Coronary artery (tissue), 2 donors: Measurements from ENCODE around the gene PTMS.

ENCODE experiments used
- DNase-seq: peaks from one replicate; pipeline ENCODE4 v3.0.0-alpha.2; 2017; ENCODE audit warnings: low spot score
- H3K27ac ChIP-seq, 2 donors: fragments of 200-600 bp; sonication (generic); one replicate each; pipeline ENCODE4 v1.5.1; 2016 to 2019
- H3K4me3 ChIP-seq: fragments of 200-600 bp; sonication (generic); 2 replicates; pipeline ENCODE4 v1.5.1; 2016; ENCODE audit warnings: mild to moderate bottlenecking, moderate library complexity
- TF ChIP-seq, protein P1 (sequence below): fragments of 200-600 bp; sonication (generic); IDR thresholded peaks from one replicate; pipeline ENCODE4 v1.5.1; 2019; ENCODE audit warnings: antibody characterized with exemption

Gene PTMS

DNA sequence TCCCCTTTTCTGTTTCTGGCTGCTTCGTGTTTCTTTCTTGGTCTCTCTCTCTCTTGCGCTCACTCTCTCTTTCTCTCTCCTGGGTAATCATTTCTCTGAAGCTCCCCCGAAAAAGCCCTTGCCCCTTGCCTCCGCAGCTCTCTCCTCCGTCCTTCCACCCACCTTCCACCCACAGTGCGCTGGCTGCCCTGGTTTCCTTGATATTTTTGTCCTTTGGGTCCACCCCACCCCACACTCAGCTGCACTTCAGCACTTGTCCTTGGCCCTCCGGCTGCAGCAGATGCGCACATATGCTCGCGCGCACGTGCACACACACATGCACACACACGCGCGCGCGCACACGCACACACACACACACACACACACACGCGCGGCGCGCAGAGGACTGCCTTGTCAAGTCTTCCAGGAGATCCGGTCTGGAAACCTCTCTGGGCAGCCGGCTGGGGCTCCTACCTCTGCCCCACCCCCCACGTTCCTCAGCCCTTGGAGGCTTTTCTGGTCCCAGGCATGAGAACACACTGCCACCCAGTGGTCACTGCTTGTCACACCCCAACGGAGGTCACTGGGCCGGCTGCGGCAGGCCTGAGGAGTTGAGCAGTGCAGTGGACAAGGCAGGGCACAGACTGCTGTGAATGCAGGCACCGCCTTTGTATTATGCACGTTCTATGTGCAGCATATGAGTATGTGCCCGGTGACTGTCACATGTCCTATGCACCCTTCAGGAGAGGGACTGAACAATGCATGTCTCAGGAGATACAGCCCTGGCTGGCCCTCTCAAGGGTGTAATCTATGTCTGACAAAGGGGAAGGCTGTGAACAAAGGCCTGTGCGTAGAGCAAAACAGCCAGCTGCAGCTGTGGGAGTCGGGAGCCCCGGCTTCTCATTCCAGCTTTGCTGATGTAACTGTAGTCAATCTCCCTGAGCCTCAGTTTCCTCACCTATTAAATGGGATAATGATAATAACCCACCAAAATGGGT, 12.7 kb downstream of the PTMS start:
- TF ChIP-seq, protein P1, sequence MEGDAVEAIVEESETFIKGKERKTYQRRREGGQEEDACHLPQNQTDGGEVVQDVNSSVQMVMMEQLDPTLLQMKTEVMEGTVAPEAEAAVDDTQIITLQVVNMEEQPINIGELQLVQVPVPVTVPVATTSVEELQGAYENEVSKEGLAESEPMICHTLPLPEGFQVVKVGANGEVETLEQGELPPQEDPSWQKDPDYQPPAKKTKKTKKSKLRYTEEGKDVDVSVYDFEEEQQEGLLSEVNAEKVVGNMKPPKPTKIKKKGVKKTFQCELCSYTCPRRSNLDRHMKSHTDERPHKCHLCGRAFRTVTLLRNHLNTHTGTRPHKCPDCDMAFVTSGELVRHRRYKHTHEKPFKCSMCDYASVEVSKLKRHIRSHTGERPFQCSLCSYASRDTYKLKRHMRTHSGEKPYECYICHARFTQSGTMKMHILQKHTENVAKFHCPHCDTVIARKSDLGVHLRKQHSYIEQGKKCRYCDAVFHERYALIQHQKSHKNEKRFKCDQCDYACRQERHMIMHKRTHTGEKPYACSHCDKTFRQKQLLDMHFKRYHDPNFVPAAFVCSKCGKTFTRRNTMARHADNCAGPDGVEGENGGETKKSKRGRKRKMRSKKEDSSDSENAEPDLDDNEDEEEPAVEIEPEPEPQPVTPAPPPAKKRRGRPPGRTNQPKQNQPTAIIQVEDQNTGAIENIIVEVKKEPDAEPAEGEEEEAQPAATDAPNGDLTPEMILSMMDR = peak; percentile 91
- peak; percentile 96 for DNase-seq
- Histone ChIP-seq H3K27ac (peak overlapping the region; percentile 44 to 61), H3K4me3 (peak overlapping the region; percentile 65)

DNA sequence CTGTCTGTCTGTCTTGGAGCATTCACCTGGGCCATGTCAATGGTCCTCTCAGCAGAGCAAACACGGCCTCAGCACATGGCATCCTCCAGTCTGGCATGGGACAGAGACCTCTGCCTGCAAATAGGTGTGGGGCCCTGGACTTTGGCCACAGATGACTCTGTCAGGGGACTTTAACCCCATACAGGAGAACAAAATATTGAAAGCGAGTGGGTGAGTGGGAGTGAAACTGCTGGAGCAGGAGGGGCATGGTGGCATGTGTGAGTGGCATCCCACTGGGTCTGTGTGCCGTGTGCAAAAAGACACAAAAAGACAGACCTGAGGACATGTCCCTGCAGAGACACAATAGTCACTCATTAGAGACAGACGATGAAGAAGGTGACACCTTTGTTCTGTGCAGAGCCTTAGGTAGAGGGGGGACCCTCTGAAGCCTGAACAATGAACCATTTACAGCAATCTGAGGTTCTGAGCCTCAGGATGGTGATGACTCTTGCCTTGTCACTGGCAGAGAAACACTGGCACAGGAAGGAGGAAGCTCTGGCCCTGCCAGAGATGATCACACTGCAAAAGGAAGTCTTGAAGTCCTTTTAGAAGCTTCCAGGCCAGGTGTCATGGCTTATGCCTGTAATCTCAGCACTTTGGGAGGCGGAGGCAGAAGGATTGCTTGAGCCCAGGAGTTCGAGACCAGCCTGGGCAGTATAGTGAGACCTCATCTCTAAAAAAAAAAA, 13.7 kb downstream of the PTMS start:
- DNase-seq = no peak
- TF ChIP-seq, protein P1 = no peak
- H3K4me3 ChIP-seq = no peak overlapping the region
- H3K27ac ChIP-seq = no peak overlapping the region

DNA sequence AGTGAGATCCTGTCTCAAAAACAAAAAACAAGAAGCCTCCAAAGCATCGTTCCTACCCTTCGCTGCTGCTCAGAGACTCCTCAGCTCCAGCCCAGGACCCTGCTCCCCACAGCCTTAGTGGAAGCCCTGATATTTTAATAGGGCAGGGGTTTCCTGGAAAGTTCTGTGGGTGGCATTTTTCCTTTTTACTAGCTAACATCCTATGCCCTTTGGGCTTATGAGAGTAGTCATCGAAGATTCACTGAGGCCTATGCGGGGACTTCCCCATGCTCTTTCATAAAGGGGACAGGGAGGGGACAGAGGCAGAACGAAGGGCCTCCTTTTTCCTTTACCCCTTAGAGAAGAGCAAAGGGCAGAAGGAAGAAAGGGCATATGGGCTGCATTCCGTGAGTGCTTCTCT, 14.4 kb downstream of the PTMS start:
- H3K27ac ChIP-seq = no peak overlapping the region
- DNase-seq = no peak
- TF ChIP-seq, protein P1 = no peak
- H3K4me3 ChIP-seq = no peak overlapping the region

DNA sequence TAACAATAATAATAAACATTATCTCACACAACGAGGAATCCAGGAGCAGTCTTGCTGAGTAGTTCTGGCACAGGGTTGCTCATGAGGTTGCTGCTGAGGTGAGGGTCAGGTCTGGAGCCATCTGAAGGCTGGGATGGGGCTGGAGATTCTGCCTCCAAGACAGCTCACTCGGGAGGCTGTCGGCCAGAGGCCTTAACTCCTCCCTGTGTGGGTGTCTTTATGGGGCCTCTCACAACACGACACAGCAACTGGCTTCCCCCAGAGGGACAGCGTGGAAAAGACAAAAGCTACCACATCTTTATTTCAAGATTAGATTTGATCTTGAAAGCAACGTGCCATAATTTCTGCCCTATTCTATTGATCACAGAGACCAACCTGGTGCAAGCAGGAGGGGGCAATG, 16.0 kb downstream of the PTMS start:
- TF ChIP-seq, protein P1 = no peak
- Histone ChIP-seq H3K27ac (no peak overlapping the region), H3K4me3 (no peak overlapping the region)
- no peak for DNase-seq

DNA sequence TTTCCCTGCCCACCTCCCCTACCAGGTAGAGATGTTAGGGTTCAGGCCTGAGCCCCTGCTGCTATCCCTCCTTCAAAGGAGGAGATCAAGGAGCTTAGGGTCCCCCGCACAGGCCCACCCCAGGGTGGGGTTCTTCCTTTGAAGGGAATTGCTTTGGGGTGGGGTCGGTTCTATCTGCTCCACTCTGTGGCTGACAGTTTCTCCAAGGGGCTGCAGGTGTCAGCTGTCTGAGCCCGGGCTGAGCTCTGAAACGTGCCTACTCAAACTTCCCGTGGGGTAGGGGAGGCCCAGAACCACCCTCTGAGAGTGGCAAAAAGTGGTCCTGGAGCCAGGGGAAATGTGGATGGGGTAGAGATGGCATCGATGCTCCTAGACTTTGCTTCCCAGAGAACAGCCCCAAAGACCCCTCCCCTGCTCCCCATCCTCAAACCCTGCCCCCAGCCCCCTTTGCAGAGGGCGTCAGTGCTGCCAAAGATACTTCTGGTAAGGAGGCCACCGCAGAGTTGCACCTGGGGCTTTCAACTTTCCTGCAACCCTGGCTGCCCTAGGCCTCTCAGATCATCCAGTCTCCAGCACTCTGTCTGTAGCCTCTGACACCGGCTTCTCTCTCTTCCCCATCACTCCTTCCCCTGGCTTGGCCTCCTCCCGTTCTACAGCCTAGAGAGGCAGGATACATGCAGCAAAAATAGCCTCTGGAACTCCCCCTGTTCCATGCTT, 16.8 kb downstream of the PTMS start:
- no peak for DNase-seq
- TF ChIP-seq, protein P1 = no peak
- Histone ChIP-seq H3K27ac (no peak overlapping the region), H3K4me3 (no peak overlapping the region)

DNA sequence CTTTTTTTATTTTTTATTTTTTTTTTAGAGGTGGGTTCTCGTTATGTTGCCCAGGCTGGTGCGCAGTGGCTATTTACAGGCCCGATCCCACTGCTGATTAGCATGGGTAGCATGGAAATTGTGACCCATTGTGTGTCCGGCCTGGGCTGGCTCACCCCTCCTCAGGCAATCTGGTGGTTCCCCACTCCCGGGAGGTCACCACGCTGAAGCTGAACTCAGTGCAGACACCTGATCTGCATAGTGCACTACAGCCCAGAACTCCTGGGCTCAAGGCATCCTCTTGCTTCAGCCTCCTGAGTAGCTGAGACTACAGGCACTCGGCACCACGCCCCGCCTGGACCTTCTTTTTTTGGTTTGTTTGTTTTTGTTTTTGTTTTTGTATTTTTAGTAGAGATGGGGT, 17.7 kb downstream of the PTMS start:
- Histone ChIP-seq H3K4me3 (no peak overlapping the region), H3K27ac (no peak overlapping the region)
- DNase-seq = no peak
- TF ChIP-seq, protein P1 = no peak
